ENCODE data around the gene MYZAP. TPM values are rescaled to one million over a fixed set of nuclear protein-coding genes. Genes with fewer than 3 reads are reported as not detected.

Gene MYZAP
- total RNA-seq, 2 donors from 2014 or later, result 0.24 TPM; not detected in 1

GRCh38 chr15:57624730-57625129, 33.0 kb downstream of the MYZAP start:
- DNase-seq (no peak), ATAC-seq (replicated peaks in 1 of 2) (no peak)
- Mint-ChIP-seq H3K9me3 (no peaks in the 10 kb centered on the region), H3K4me1 (ENCODE audit: low read depth) (no peaks in the 10 kb centered on the region), H3K27ac (no peak overlapping the region), H3K36me3 (ENCODE audit: insufficient read depth in 2 of 2) (no peaks in the 10 kb centered on the region), H3K27me3 (ENCODE audit: low read depth) (no peaks in the 10 kb centered on the region), H3K4me3 (no peak overlapping the region)

DNA sequence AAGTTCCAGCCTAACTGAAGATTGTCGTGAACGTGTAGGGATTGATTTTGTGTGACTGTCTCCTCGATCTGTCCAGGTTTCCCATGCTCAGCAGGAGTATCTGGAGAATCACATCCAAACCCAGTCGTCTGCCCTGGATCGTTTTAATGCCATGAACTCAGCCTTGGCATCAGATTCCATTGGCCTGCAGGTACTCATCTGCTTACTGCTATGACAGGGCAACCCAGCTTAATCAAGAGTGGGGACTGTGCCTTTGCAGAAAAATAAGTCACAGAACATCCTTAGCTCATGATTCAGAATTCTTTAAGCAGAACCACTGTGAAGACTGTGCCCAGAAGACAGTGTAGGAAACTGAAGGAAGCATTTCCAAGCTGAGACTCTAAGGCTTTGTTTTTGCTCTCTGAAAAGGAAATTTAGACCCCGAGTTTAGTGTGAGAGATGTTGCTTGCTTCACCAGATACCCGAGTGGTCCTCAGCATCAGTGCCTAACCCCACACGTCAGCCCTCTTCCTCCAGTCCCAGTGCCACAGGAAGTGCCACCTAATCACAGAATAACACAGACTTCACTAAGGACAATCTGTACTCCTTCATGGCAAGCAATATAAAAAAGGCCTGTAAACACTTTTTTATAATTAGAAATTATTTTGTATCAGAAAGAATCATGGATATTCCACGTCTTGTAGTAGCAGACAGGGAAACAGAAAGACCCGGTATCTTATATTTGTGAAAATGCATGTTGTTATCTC, 34.2 kb downstream of the MYZAP start:
- ATAC-seq (replicated peaks in 1 of 2), result no peak
- Mint-ChIP-seq H3K9me3 (no peaks in the 10 kb centered on the region), H3K4me3 (no peak overlapping the region), H3K4me1 (ENCODE audit: low read depth) (no peaks in the 10 kb centered on the region), H3K27ac (no peak overlapping the region), H3K27me3 (ENCODE audit: low read depth) (no peaks in the 10 kb centered on the region), H3K36me3 (ENCODE audit: insufficient read depth in 2 of 2) (no peaks in the 10 kb centered on the region)
- no peak for DNase-seq

GRCh38 chr15:57626713-57627440, 35.2 kb downstream of the MYZAP start:
- DNase-seq, result no peak
- H3K9me3 Mint-ChIP-seq, result no peaks in the 10 kb centered on the region
- H3K27me3 Mint-ChIP-seq (ENCODE audit: low read depth), result no peaks in the 10 kb centered on the region
- no peaks in the 10 kb centered on the region for H3K36me3 Mint-ChIP-seq (ENCODE audit: insufficient read depth in 2 of 2)
- H3K4me3 Mint-ChIP-seq, result no peak overlapping the region
- no peaks in the 10 kb centered on the region for H3K4me1 Mint-ChIP-seq (ENCODE audit: low read depth)
- no peak overlapping the region for H3K27ac Mint-ChIP-seq
- no peak for ATAC-seq (replicated peaks in 1 of 2)

DNA sequence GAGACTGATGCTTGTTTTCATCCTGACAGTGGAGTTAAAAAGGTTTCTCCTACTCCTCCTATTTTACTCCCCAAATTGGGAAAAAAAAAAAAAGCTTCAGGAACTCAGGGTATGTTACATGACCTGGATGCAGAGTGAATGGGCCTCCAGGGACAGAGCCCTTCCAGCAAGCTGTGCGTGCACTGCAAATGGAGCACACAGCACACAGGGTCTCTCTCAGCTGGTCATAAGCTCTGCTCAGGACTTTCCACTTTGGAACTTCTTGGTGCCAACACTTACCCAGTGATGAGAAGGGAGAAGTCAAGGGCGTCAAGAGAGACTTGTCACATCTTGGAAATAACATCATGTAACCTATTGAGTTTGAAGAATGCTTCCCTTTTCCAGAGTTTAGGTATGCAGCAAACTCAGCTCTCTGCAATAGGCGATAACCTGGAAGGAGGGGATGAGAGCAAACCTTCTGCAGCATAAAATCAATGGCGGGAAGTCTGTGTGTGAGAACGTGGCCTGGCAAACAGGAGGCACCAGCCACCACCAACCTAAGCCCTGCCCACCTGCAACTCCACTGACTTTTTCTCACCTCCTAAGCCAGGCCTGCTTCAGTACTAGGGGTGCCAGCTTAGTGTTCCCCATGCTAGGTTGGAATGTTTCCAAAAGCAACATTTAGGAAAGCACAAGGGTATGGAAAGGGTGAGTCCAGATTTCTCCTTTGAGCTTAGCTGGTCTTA, 39.8 kb downstream of the MYZAP start:
- DNase-seq, result no peak
- H3K4me1 Mint-ChIP-seq (ENCODE audit: low read depth), result no peaks in the 10 kb centered on the region
- no peak for ATAC-seq (replicated peaks in 1 of 2)
- no peak overlapping the region for H3K27ac Mint-ChIP-seq
- no peaks in the 10 kb centered on the region for H3K9me3 Mint-ChIP-seq
- H3K27me3 Mint-ChIP-seq (ENCODE audit: low read depth), result no peaks in the 10 kb centered on the region
- no peaks in the 10 kb centered on the region for H3K36me3 Mint-ChIP-seq (ENCODE audit: insufficient read depth in 2 of 2)
- H3K4me3 Mint-ChIP-seq, result no peak overlapping the region

DNA sequence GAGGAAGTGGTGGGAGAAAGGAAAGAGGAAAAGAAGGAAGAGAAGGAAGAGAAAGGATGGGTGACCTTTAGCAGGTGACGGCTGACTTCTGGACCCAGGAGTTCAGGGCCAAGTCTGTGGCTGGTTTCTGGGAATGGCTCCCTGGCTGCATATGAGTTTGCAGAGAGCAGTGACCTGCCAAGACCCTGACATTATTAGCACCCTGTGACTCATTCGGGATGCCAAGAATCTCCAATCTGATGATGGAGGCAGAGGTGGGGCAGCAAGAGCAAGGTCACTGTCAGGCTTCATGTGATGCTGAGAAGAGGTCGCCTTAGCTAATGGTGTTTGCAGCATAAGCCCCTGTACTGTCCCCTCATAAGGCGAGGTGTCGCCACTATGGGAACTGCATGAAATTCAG, 42.6 kb downstream of the MYZAP start:
- Mint-ChIP-seq H3K4me1 (ENCODE audit: low read depth) (no peaks in the 10 kb centered on the region), H3K9me3 (no peaks in the 10 kb centered on the region), H3K36me3 (ENCODE audit: insufficient read depth in 2 of 2) (no peaks in the 10 kb centered on the region), H3K27me3 (ENCODE audit: low read depth) (no peaks in the 10 kb centered on the region), H3K4me3 (no peak overlapping the region), H3K27ac (no peak overlapping the region)
- ATAC-seq (replicated peaks in 1 of 2) (no peak), DNase-seq (no peak)

DNA sequence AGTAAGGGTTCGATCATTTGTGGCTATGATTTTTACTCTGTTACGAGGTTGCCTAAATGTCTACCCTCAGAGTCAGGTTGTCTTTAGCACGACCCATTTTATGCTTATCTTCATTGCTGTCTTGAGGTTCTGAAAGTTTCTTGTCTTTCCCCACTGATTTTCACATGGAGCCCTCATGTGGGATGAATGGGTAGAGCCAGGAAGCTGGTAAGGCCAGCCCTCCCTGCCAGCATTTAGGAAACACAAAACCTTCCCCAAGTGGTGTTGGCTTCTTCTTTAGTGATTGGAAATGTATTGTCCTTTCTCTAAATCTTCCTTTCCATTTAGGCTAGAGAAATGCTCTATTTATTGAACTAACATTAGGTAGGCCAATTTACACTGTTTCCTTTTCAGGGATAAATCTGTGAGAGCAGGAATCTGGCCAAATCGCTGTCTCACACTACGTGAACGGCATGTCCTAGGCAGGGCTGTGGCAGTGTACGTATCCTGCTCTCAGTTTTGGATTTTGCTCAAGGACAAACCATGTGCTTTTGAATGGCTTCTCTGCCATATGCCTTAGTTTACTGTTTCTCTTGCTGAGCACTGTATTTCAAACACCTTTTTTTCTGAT, 43.7 kb downstream of the MYZAP start:
- Mint-ChIP-seq H3K27ac (no peak overlapping the region), H3K4me1 (ENCODE audit: low read depth) (no peaks in the 10 kb centered on the region), H3K36me3 (ENCODE audit: insufficient read depth in 2 of 2) (no peaks in the 10 kb centered on the region), H3K9me3 (no peaks in the 10 kb centered on the region), H3K4me3 (no peak overlapping the region), H3K27me3 (ENCODE audit: low read depth) (no peaks in the 10 kb centered on the region)
- DNase-seq (no peak), ATAC-seq (replicated peaks in 1 of 2) (no peak)

GRCh38 chr15:57637846-57638245, 46.1 kb downstream of the MYZAP start:
- no peak for DNase-seq

DNA sequence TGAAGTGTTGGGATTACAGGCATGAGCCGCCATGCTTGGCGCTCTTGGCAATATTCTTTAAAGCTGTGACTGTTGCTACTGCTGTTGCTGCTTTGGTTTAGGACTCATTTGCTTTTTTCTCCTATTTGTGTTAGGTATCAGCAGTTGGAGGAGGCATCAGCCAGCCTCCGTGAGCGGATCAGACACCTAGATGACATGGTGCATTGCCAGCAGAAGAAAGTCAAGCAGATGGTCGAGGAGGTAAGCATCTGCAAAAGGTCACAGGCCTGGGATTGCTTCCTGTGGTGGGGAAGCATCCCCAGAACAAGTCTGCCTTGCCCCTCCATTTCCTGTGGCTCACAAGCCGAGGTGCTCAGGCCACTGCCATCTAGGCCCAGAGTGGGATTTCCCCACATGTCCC, 47.6 kb downstream of the MYZAP start:
- DNase-seq (no peak), ATAC-seq (replicated peaks in 1 of 2) (no peak)
- H3K27ac Mint-ChIP-seq, result no peak overlapping the region
- no peak overlapping the region for H3K4me3 Mint-ChIP-seq
- H3K27me3 Mint-ChIP-seq (ENCODE audit: low read depth), result no peaks in the 10 kb centered on the region
- no peaks in the 10 kb centered on the region for H3K36me3 Mint-ChIP-seq (ENCODE audit: insufficient read depth in 2 of 2)
- peaks cover 6% of the 10 kb centered on the region for H3K4me1 Mint-ChIP-seq (ENCODE audit: low read depth)
- H3K9me3 Mint-ChIP-seq, result no peaks in the 10 kb centered on the region

More at GRCh38 chr15:57637846-57638245, 46.1 kb downstream of the MYZAP start:
- no peak overlapping the region for H3K27ac Mint-ChIP-seq
- H3K4me1 Mint-ChIP-seq (ENCODE audit: low read depth), result peaks cover 6% of the 10 kb centered on the region
- no peaks in the 10 kb centered on the region for H3K9me3 Mint-ChIP-seq
- H3K27me3 Mint-ChIP-seq (ENCODE audit: low read depth), result no peaks in the 10 kb centered on the region
- ATAC-seq (replicated peaks in 1 of 2), result no peak
- H3K4me3 Mint-ChIP-seq, result no peak overlapping the region
- no peaks in the 10 kb centered on the region for H3K36me3 Mint-ChIP-seq (ENCODE audit: insufficient read depth in 2 of 2)

DNA sequence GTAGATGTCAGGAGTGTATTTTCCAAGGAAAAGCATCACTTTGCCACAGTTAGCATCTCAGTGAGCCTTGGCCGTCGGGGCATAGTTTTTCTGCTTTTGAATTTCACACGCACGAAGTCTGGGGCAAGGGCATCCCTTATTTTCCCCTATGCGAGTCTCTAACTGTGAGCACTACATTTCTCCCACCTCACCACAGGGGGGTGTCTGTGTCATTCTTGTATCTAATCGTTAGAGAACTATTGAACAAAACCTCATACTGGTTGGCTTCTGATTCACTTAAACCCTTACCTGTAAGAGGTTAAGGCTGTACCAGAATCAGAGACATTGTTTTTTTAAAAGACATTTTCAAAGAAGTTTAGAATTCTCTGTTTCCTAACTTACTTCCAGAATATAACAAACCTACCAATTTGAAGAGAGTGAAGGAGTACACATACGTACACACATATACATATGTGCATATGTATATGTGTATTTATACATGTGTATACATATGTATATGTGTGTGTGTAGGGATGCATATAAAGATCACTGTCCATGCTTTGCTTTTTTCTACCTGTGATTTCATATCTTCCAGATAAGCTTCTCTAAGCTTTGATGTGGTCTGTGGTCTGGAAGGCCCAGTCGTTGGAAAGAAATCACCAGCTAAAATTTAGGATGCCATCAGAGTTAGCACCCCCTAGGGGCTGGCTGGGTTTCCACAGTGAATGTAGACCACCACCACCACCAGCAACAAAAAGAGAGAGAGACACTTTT, 49.4 kb downstream of the MYZAP start:
- peak in 1 of 2 donors; percentile 51 for ATAC-seq (replicated peaks in 1 of 2)
- Mint-ChIP-seq H3K27ac (no peak overlapping the region), H3K4me1 (ENCODE audit: low read depth) (peaks cover 6% of the 10 kb centered on the region), H3K9me3 (no peaks in the 10 kb centered on the region), H3K27me3 (ENCODE audit: low read depth) (no peaks in the 10 kb centered on the region), H3K4me3 (no peak overlapping the region), H3K36me3 (ENCODE audit: insufficient read depth in 2 of 2) (no peaks in the 10 kb centered on the region)
- DNase-seq, result peak; percentile 6 to 12

- no peaks in the 10 kb centered on the region for H3K9me3 Mint-ChIP-seq
- no peak for ATAC-seq (replicated peaks in 1 of 2)
- no peak overlapping the region for H3K27ac Mint-ChIP-seq
Observed at GRCh38 chr15:57643826-57644225, 52.1 kb downstream of the MYZAP start.

GRCh38 chr15:57646087-57646486, 54.4 kb downstream of the MYZAP start:
- Mint-ChIP-seq H3K36me3 (ENCODE audit: insufficient read depth in 2 of 2) (no peaks in the 10 kb centered on the region), H3K4me3 (no peak overlapping the region), H3K4me1 (ENCODE audit: low read depth) (peaks cover 6% of the 10 kb centered on the region), H3K27ac (no peak overlapping the region), H3K9me3 (no peaks in the 10 kb centered on the region), H3K27me3 (ENCODE audit: low read depth) (peaks cover 6% of the 10 kb centered on the region)
- no peak for DNase-seq
- no peak for ATAC-seq (replicated peaks in 1 of 2)

More at GRCh38 chr15:57643826-57644225, 52.1 kb downstream of the MYZAP start:
- no peaks in the 10 kb centered on the region for H3K36me3 Mint-ChIP-seq (ENCODE audit: insufficient read depth in 2 of 2)
- peaks cover 6% of the 10 kb centered on the region for H3K4me1 Mint-ChIP-seq (ENCODE audit: low read depth)
- no peaks in the 10 kb centered on the region for H3K27me3 Mint-ChIP-seq (ENCODE audit: low read depth)
- no peak for DNase-seq
- H3K4me3 Mint-ChIP-seq, result no peak overlapping the region

- Mint-ChIP-seq H3K27ac (no peak overlapping the region), H3K4me3 (no peak overlapping the region), H3K9me3 (no peaks in the 10 kb centered on the region), H3K27me3 (ENCODE audit: low read depth) (peaks cover 6% of the 10 kb centered on the region), H3K36me3 (ENCODE audit: insufficient read depth in 2 of 2) (no peaks in the 10 kb centered on the region), H3K4me1 (ENCODE audit: low read depth) (peaks cover 8% of the 10 kb centered on the region)
- ATAC-seq (replicated peaks in 1 of 2), result no peak
- no peak for DNase-seq
Observed at GRCh38 chr15:57647071-57647790, 55.5 kb downstream of the MYZAP start.

Data from activated T-cell treated with anti-CD3 and anti-CD28 coated beads, Interleukin-2, amount 50 U/mL, for 72 hours (primary cell).